ENCODE results near the gene GFI1B. TPM values are rescaled to one million over a fixed set of nuclear protein-coding genes. Genes with fewer than 3 reads are reported as not detected.

The GFI1B gene
- total and polyA plus RNA-seq, 2 of the 4 experiments (the other 2 are of a cell fraction) = 0.02 TPM; not detected in 1

DNA sequence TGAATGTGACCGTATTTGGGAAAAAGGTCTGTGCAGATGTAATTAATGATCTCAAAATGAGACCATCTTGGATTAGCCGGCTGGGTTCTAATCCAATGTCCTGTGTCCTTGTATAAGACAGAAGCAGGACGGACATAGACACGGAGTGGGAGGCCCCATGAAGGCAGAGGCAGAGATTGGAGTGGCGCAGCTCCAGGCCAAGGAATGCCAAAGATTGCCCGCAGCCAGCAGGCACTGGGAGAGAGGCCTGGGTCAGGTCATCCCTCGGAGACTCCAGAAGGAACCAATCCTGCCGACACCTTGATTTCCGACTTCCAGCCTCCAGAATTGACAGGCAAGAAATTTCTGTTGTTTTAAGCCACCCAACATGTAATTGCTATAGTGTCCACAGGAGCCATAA, 13.0 kb upstream of the GFI1B start:
- Histone ChIP-seq H3K79me1 (ENCODE audit: low read depth in 1 of 2, low read length in 2 of 2) (no peaks in the 10 kb centered on the region), H3K9me1 (ENCODE audit: insufficient read depth, low read length) (no peaks in the 10 kb centered on the region), H2BK5ac (ENCODE audit: low read depth, low read length, poor library complexity, severe bottlenecking) (no peak overlapping the region), H3K4ac (ENCODE audit: low read depth, low read length) (no peak overlapping the region), H3K23ac (ENCODE audit: low read depth, low read length) (no peak overlapping the region), H3K36me3 (ENCODE audit: control insufficient read depth, insufficient read depth, low read length) (no peaks in the 10 kb centered on the region), H3K56ac (ENCODE audit: extremely low read depth, insufficient read depth, low read length) (no peak overlapping the region), H2BK15ac (ENCODE audit: low read depth, low read length) (no peak overlapping the region), H3K27me3 (ENCODE audit: control insufficient read depth, insufficient read depth, low read length) (peaks cover 28% of the 10 kb centered on the region), H2AFZ (replicated peaks; ENCODE audit: low read length, poor library complexity) (no peak overlapping the region), H2BK20ac (ENCODE audit: low read depth, low read length) (no peak overlapping the region), H3K18ac (ENCODE audit: low read depth, low read length) (no peak overlapping the region), H3K9ac (ENCODE audit: low read depth, low read length) (no peak overlapping the region), H2AK5ac (ENCODE audit: low read depth, low read length) (no peak overlapping the region), H3K4me1 (ENCODE audit: control insufficient read depth, insufficient read depth, low read length) (no peaks in the 10 kb centered on the region), H3K4me3 (ENCODE audit: insufficient read depth, low read depth, low read length) (no peak overlapping the region), H4K20me1 (ENCODE audit: insufficient read depth, low read length) (no peaks in the 10 kb centered on the region), H2BK120ac (ENCODE audit: low read depth, low read length) (no peak overlapping the region), H3K4me2 (ENCODE audit: low read depth, low read length) (no peak overlapping the region), H3K9me3 (ENCODE audit: control insufficient read depth, insufficient read depth, low read length) (no peaks in the 10 kb centered on the region), H3K27ac (ENCODE audit: insufficient read depth, low read length) (no peak overlapping the region), H2AK9ac (replicated peaks; ENCODE audit: low read depth, low read length, poor library complexity) (no peak overlapping the region), H4K8ac (ENCODE audit: low read depth in 2 of 2, low read length in 2 of 2) (no peak overlapping the region), H4K91ac (ENCODE audit: insufficient read depth, low read depth, low read length) (no peak overlapping the region), H4K5ac (ENCODE audit: low read depth, low read length) (no peak overlapping the region), H3K14ac (replicated peaks; ENCODE audit: low read depth, low read length) (no peak overlapping the region)
- in situ Hi-C loops (cut with MboI; ENCODE audit: low sequenced_read_pairs) (no loop called here), dilution Hi-C loops (cut with HindIII; ENCODE audit: low sequenced_read_pairs, unreplicated experiment) (no loop called here), intact Hi-C loops (cut with micrococcal nuclease) (no loop called here)
- ChIA-PET POLR2A (ENCODE audit: unreplicated experiment) (no interaction called here), CTCF (no interaction called here)
- no peak for DNase-seq
- WGBS, 2 experiments (ENCODE audit: extremely low coverage in 2 of 2, insufficient read length in 1 of 2) = 77% methylated on average over 3 of the region's 9 CpGs; no CpG with 5 or more reads in 1 of the 2 experiments
- TF ChIP-seq BHLHE40 (IDR thresholded peaks at IDR 0.05; ENCODE audit: low read depth, low read length) (no peak), RAD21 (IDR thresholded peaks at IDR 0.05; ENCODE audit: low read length) (no peak), MXI1 (IDR thresholded peaks at IDR 0.05; ENCODE audit: borderline replicate concordance, low read depth, low read length) (no peak), MAZ (IDR thresholded peaks at IDR 0.05; ENCODE audit: borderline replicate concordance, low read depth, low read length) (no peak), CHD1 (IDR thresholded peaks at IDR 0.05; ENCODE audit: low read depth, low read length) (no peak), RCOR1 (IDR thresholded peaks at IDR 0.05; ENCODE audit: insufficient replicate concordance, low read length) (no peak), MAFK (IDR thresholded peaks at IDR 0.05; ENCODE audit: low read depth, low read length) (no peak), FOS (IDR thresholded peaks at IDR 0.05; ENCODE audit: low read depth, low read length) (no peak), CEBPB (IDR thresholded peaks at IDR 0.05; ENCODE audit: low read depth, low read length) (no peak), POLR2A (IDR thresholded peaks at IDR 0.05; ENCODE audit: low read depth, low read length) (no peak), RFX5 (IDR thresholded peaks at IDR 0.05; ENCODE audit: low read depth, low read length) (no peak), USF2 (IDR thresholded peaks at IDR 0.05; ENCODE audit: low read depth, low read length) (no peak)
- TF ChIP-seq, protein P1, sequence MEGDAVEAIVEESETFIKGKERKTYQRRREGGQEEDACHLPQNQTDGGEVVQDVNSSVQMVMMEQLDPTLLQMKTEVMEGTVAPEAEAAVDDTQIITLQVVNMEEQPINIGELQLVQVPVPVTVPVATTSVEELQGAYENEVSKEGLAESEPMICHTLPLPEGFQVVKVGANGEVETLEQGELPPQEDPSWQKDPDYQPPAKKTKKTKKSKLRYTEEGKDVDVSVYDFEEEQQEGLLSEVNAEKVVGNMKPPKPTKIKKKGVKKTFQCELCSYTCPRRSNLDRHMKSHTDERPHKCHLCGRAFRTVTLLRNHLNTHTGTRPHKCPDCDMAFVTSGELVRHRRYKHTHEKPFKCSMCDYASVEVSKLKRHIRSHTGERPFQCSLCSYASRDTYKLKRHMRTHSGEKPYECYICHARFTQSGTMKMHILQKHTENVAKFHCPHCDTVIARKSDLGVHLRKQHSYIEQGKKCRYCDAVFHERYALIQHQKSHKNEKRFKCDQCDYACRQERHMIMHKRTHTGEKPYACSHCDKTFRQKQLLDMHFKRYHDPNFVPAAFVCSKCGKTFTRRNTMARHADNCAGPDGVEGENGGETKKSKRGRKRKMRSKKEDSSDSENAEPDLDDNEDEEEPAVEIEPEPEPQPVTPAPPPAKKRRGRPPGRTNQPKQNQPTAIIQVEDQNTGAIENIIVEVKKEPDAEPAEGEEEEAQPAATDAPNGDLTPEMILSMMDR (conservative IDR thresholded peaks at IDR 0.05; ENCODE audit: low read depth, low read length) = no peak
- no peak for ATAC-seq (ENCODE audit: low read depth)
- BruUV-seq (replicated peaks) = no TSS peak

Measured in IMR-90 (cell line).